ENCODE measurements around the gene IFT80. TPM values are rescaled to one million over a fixed set of nuclear protein-coding genes. Genes with fewer than 3 reads are reported as not detected.

IFT80 gene
- total RNA-seq, 2 donors from 2014 or later: 44.1 to 61.4 TPM

DNA sequence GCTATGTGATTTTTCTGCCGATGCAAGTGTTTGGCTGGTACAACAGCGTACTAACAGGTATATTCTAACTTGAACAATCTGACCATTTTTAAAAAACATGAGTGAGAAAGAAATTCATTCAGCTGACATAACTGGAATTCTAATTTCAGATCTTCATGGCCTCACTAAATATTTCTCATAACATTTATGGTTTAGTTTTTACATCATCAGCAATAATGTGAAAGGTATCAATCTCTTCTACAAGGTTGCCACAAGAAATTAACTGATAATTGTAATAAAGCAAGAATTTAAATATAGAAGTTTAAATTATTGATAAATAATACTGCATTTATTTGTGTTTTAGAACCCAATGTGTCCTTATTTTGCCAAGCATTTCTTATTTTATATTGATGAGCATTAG is 179.0 kb downstream of the IFT80 start:
- H3K9me3 ChIP-seq: no peaks in the 10 kb centered on the region
- no peaks in the 10 kb centered on the region for H3K36me3 ChIP-seq
- no peaks in the 10 kb centered on the region for H3K27me3 ChIP-seq (replicated peaks; ENCODE audit: insufficient read depth)
- ATAC-seq (ENCODE audit: insufficient number of reproducible peaks, low FRiP score, low read depth): no peak
- peaks cover 0 to 4% of the 10 kb centered on the region in 2 donors for H3K4me1 ChIP-seq (ENCODE audit: control insufficient read depth in 1 of 2, low read depth in 2 of 2)
- no peak overlapping the region for H3K27ac ChIP-seq
- TF ChIP-seq, protein P1, sequence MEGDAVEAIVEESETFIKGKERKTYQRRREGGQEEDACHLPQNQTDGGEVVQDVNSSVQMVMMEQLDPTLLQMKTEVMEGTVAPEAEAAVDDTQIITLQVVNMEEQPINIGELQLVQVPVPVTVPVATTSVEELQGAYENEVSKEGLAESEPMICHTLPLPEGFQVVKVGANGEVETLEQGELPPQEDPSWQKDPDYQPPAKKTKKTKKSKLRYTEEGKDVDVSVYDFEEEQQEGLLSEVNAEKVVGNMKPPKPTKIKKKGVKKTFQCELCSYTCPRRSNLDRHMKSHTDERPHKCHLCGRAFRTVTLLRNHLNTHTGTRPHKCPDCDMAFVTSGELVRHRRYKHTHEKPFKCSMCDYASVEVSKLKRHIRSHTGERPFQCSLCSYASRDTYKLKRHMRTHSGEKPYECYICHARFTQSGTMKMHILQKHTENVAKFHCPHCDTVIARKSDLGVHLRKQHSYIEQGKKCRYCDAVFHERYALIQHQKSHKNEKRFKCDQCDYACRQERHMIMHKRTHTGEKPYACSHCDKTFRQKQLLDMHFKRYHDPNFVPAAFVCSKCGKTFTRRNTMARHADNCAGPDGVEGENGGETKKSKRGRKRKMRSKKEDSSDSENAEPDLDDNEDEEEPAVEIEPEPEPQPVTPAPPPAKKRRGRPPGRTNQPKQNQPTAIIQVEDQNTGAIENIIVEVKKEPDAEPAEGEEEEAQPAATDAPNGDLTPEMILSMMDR (IDR thresholded peaks at IDR 0.05): no peak
- DNase-seq (ENCODE audit: low spot score): no peak
- H3K4me3 ChIP-seq: no peak overlapping the region

DNA sequence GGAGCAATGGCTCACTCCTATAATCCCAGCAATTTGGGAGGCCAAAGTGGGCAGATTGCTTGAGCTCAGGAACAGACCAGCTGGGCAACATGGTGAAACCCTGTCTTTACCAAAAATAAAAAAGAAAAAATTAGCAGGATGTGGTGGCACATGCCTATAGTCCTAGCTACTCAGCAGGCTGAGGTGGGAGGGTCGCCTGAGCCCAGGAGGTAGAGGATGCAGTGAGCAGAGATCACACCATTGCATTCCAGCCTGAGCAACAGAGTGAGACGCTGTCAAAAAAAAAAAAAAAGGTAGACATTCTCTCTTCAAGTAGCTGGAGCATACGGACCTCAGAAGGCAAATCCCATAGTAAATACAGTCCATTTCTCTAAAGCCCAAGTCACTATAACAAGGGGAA is 180.9 kb downstream of the IFT80 start:
- TF ChIP-seq, protein P1 (IDR thresholded peaks at IDR 0.05): no peak
- no peak for ATAC-seq (ENCODE audit: insufficient number of reproducible peaks, low FRiP score, low read depth)
- Histone ChIP-seq H3K9me3 (no peaks in the 10 kb centered on the region), H3K4me3 (no peak overlapping the region), H3K27ac (no peak overlapping the region), H3K36me3 (no peaks in the 10 kb centered on the region), H3K27me3 (replicated peaks; ENCODE audit: insufficient read depth) (no peaks in the 10 kb centered on the region), H3K4me1 (ENCODE audit: control insufficient read depth in 1 of 2, low read depth in 2 of 2) (peaks cover 0 to 4% of the 10 kb centered on the region in 2 donors)
- no peak for DNase-seq (ENCODE audit: low spot score)

DNA sequence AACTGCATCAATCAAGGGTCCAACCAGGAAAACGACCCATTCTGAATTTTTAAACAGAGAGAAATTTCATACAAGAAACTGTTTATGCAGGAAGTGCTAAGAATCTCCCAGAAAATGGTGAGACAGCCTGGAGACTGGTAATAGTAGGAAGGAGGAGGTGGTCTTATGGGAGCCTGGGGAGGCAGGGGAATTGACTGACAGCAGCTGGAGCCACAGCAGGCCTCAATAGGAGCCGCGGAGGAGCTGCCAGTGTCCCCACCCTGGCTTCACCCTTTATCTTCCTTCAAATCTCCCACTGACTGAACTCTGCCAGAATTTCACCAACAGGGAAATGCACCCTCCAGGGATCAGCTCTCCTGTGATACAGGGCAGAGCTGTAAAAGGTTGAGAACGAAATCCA is 181.3 kb downstream of the IFT80 start:
- DNase-seq (ENCODE audit: low spot score) (no peak), ATAC-seq (ENCODE audit: insufficient number of reproducible peaks, low FRiP score, low read depth) (no peak)
- no peak overlapping the region for H3K4me3 ChIP-seq

DNA sequence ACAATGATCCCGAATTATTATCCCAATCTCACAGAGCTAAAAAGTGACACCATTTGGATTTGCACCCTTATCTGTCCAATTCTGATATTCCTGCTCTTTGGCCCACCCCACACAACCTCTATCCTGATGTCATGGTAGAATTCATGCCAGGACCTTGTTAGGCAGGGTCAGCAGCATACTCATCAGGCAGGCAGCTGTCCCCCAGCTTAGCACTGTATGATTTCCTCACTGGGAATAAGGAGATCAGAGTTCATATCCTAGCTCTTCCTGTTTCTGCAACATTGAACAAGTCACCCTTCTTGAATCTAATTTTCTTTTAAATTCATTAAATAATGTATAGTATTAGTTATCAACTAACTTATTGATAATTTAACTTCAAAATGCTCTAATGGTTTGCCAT is 185.8 kb downstream of the IFT80 start:
- Histone ChIP-seq H3K36me3 (no peaks in the 10 kb centered on the region), H3K9me3 (no peaks in the 10 kb centered on the region), H3K27ac (no peak overlapping the region), H3K4me1 (ENCODE audit: control insufficient read depth in 1 of 2, low read depth in 2 of 2) (no peaks in the 10 kb centered on the region), H3K4me3 (no peak overlapping the region), H3K27me3 (replicated peaks; ENCODE audit: insufficient read depth) (no peaks in the 10 kb centered on the region)
- ATAC-seq (ENCODE audit: insufficient number of reproducible peaks, low FRiP score, low read depth) (no peak), DNase-seq (ENCODE audit: low spot score) (no peak)
- TF ChIP-seq, protein P1 (IDR thresholded peaks at IDR 0.05): no peak

More for the DNA sequence above, 181.3 kb downstream of the IFT80 start:
- H3K27ac ChIP-seq: no peak overlapping the region
- TF ChIP-seq, protein P1 (IDR thresholded peaks at IDR 0.05): no peak
- no peaks in the 10 kb centered on the region for H3K36me3 ChIP-seq
- no peaks in the 10 kb centered on the region for H3K9me3 ChIP-seq
- peaks cover 0 to 4% of the 10 kb centered on the region in 2 donors for H3K4me1 ChIP-seq (ENCODE audit: control insufficient read depth in 1 of 2, low read depth in 2 of 2)
- H3K27me3 ChIP-seq (replicated peaks; ENCODE audit: insufficient read depth): no peaks in the 10 kb centered on the region

DNA sequence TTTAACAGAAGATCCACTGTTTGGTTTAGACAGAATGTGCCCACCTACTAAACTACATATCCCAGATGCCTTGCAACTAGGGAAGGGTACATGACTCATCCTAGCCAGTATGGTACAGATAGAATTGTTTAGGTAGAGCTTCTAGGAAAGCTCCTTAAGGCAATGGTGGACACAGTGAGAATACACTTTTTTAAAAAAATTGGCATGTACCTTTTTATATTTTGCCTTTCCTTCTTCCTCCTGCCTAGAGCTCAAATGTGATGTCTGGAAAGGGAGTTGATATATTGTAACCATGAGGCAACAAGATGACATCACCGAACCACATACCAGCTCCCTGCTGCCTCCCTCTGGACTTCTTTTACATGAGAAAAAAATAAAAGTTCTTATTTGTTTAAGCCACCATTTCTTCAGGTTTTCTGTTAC is 188.2 kb downstream of the IFT80 start:
- no peak for ATAC-seq (ENCODE audit: insufficient number of reproducible peaks, low FRiP score, low read depth)
- DNase-seq (ENCODE audit: low spot score): no peak
- no peaks in the 10 kb centered on the region for H3K36me3 ChIP-seq
- no peaks in the 10 kb centered on the region for H3K9me3 ChIP-seq
- TF ChIP-seq, protein P1 (IDR thresholded peaks at IDR 0.05): no peak
- no peak overlapping the region for H3K4me3 ChIP-seq
- no peaks in the 10 kb centered on the region for H3K4me1 ChIP-seq (ENCODE audit: control insufficient read depth in 1 of 2, low read depth in 2 of 2)
- no peaks in the 10 kb centered on the region for H3K27me3 ChIP-seq (replicated peaks; ENCODE audit: insufficient read depth)
- no peak overlapping the region for H3K27ac ChIP-seq
